Mammary epithelial cell (primary cell): ENCODE results near the gene TSGA10IP.

Experiments
- EZH2 ChIP-seq: IDR thresholded peaks from 2 replicates; pipeline ENCODE4 v1.6.1; 2012; ENCODE audit warnings: low read length, inconsistent platforms, borderline replicate concordance
- TF ChIP-seq, protein P1 (sequence below), 2 donors: IDR thresholded peaks in 1 of 2; conservative IDR thresholded peaks in 1 of 2; 2 replicates each; pipeline ENCODE4 v1.5.1; 2011 to 2012; ENCODE audit warnings: inconsistent platforms in 2 of 2, low read length in 2 of 2, mild to moderate bottlenecking in 2 of 2, control low read depth in 1 of 2, low read depth in 1 of 2; ENCODE audit not compliant: insufficient read depth in 1 of 2; ENCODE audit errors: extremely low read depth in 1 of 2

DNA sequence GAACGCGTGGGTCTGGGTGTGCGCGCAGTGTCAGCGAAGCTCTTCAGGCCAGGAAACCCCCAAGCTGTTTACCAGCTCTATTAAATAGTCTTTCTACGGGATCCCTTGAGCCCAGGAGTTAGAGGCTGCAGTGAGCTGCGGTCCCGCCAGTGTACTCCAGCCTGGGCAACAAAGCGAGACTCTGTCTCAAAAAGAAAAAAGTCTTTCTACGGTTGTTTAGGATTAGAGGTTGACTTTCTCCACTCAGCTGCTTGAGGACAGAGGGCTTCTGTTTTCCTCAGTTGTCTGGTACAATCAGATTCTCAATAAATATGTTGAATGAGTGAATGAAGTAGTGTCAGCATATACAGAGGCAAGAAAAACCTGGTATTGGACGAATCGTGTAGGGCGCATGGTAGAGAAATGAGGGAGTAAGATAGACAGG lies 16.9 kb downstream of the TSGA10IP start:
- TF ChIP-seq, protein P1, sequence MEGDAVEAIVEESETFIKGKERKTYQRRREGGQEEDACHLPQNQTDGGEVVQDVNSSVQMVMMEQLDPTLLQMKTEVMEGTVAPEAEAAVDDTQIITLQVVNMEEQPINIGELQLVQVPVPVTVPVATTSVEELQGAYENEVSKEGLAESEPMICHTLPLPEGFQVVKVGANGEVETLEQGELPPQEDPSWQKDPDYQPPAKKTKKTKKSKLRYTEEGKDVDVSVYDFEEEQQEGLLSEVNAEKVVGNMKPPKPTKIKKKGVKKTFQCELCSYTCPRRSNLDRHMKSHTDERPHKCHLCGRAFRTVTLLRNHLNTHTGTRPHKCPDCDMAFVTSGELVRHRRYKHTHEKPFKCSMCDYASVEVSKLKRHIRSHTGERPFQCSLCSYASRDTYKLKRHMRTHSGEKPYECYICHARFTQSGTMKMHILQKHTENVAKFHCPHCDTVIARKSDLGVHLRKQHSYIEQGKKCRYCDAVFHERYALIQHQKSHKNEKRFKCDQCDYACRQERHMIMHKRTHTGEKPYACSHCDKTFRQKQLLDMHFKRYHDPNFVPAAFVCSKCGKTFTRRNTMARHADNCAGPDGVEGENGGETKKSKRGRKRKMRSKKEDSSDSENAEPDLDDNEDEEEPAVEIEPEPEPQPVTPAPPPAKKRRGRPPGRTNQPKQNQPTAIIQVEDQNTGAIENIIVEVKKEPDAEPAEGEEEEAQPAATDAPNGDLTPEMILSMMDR (conservative IDR thresholded peaks at IDR 0.05 in 1 of 2, IDR thresholded peaks at IDR 0.05 in 1 of 2; ENCODE audit: extremely low read depth in 1 of 2, insufficient read depth in 1 of 2, low read depth in 1 of 2, low read length in 2 of 2): no peak
- no peak for TF ChIP-seq EZH2
